HG03045 (cell line): ENCODE measurements around the gene RNF166.
A peak's percentile ranks its signal among the peaks of the same experiment; 100 is the strongest.

ENCODE experiments used
- ATAC-seq: cut with Tn5 transposase; IDR thresholded peaks from one replicate; pipeline ENCODE4 v1.9.1; 2021; ENCODE audit warnings: mild to moderate bottlenecking, moderate library complexity; ENCODE audit not compliant: unreplicated experiment

RNF166 gene

GRCh38 chr16:88655053-88655732 lies 51.0 kb downstream of the RNF166 start:
- no peak for ATAC-seq

DNA sequence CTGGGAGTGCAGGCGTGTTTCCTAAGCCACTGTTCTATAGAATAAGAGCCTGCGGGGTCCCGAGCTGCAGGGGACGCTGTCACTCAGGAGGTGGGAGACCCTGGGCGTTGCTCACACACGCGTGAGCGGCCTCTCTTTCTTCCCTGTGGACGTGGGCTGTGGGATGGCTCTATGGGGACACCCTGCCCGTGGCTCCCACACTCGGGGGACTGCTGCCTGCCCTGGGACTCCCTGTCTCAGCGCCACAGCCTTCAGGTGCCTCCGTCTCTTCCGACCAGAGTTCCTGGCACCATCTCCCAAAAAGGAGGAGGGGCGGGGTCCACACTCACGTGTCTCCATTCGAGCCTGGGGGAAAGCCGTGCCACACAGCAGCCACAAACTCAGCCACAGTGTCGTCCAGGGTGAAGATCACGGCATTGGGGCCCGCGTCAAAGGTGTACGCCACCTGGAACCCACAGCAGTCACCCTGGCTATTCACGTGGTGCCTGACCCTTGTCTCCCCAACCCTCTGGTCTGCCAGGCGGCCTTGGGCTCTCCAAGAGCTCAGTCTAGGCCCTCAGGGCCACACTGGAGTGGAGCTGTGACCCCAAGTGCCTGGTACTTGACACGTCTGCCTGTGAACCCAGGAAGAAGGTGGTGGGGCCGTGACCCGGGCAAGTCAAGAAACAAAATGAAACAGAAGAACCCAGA lies 51.7 kb downstream of the RNF166 start:
- no peak for ATAC-seq

DNA sequence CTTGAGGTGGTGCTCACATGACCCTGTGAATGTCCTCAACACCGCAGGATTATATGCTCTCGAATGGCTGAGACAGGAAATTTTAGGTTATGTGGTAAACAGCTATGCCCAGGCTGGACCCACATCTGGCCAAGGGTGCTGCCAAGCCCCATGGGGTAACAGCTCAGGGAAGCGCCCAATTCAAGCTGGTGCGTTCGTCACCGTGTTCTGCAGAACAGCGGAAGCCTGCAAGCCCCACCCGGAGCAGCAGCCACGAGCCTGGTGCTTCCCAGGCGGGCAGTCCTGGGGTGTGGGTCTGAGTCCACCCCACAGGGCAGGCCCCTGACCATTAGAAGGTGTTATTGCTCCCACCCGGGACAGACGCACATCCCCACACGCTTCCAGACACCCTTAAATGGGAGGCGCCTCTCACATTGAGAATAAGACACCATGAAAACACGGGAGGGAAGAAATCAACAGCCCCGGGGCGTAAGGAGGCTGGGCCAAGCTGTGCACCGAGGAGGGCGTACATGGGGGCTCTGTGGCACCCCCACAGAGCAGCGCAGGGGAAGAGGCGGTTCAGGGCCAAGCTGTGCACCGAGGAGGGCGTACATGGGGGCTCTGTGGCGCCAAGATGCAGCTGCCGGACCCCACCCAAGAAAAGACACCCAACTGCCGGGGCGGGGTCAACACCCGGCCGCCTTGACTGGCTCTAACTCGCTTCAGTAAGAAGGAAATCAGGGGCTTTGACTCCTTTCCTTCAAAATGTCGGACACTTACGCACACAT lies 52.4 kb downstream of the RNF166 start:
- ATAC-seq: no peak

DNA sequence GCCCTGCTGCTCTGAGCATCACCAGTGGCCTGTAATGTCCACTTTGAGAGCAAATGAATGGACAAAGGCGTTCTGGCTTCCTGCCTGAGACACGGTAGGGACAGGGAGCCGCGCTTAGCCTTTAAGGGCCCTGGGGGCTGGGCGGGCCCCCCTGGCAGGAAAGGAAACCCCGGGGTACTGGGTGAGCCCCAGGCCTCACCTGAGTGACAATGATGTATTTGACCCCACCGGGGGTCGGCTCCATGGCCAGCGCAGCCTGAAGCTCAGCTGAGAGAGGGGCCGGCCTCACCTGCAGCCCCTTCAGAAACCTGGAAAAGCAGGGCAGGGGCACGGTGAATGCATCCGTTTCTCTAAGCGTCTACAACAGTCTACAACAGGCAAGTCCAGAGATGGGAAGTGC lies 53.1 kb downstream of the RNF166 start:
- ATAC-seq: no peak

DNA sequence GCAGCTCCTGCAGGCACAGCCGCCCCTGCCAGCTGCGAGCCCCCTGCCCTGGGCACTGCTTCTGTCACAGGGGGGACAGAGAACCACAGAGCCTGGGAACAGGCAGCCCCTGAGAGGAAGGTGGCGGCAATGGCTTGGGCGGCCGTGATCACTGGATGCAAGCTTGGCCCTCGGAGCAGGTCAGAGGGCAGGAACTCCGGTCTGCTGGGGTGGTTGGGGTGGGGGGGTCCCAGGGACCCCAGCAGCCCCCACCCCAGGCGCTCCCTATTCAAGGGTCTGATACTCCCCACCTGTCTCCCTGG lies 53.5 kb downstream of the RNF166 start:
- no peak for ATAC-seq

DNA sequence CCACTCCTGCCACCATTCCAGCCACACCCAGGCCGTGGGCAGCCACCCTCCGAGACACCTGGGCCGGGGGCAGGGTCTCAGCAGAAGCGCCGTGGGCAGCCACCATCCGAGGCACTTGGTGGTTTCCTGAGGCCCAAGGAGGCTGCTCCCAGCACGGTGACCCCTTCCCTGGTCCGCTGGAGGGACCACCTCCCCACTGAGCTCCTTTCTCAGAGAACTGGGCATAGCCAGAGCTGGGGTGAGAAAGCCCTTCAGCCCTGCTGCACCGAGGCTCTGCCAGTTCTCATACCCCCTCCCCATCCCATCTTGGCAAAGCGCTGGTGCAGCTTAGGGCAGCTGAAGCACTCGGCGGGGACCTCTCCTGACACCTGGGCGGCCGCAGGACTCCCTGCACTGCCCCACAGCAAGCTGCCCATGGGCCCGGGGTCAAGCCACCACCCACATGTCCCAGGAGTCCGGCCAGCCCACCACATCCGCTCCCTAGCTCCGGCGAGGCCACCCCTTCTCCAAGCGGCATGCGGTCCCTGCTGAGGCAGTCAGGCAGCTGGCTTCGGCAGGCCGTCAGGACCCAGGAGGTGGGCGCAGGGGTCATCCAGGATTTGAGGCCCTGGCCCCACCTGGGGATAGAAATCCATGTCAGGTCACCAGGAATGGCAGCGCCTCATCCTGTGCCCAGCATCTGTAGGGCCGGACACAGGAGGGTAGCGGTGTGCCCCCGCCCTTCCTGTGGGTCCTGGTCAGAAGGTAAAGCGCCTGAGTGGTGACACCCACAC lies 54.0 kb downstream of the RNF166 start:
- ATAC-seq: no peak

GRCh38 chr16:88651276-88651988 lies 54.8 kb downstream of the RNF166 start:
- peak; percentile 65 for ATAC-seq

- ATAC-seq: peak; percentile 76
These were observed 55.4 kb downstream of the RNF166 start, which contains the start of gene CYBA for GRCh38 chr16:88650749-88651275. CYBA (minus strand) TSS chr16:88651053; CDS start chr16:88651013, 40 bp downstream.

- peak; percentile 9 for ATAC-seq
These were observed 56.1 kb downstream of the RNF166 start for GRCh38 chr16:88649924-88650748.

GRCh38 chr16:88649195-88649923 lies 56.8 kb downstream of the RNF166 start:
- no peak for ATAC-seq

DNA sequence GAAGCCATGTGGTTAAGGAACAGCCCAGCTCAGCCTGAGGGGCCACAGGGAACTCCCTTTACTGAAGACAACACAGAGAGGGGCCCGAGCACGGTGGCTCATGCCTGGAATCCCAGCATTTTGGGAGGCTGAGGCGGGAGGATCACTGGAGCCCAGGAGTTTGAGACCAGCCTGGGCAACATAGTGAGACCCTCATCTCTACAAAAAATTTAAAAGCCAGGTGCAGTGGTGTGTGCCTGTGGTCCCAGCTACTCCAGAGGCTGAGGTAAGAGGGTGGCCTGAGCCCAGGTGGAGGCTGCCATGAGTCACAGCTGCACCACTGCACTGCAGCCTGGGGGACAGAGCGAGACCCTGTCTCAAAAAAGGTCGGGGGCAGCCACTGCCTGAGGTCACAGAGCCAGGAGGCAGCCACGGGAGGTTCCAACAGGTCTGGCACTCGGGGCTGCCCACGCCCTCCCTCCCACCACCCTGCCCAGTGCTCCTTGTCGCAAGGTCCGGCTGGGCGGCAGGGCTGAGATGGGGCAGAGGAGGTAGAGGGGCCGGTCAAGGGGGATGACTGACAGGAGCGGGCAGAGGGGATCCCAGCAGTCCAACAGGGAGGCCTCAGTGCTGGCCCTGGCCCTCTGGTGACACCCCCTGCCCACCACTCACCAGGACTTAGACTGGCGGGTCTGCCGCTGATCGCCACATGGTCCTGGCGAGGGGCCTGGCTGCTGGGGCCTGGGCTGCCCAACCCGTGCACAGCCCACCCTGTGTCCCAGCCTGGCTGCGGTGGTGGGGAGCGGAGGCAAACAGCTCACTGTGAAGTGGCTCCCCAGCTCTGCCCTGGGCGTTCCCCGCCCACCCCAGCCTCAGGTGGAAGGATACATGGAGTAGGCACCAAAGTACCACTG lies 58.8 kb downstream of the RNF166 start:
- no peak for ATAC-seq
